ENCODE results near the gene ANKRD34C.

ANKRD34C gene

GRCh38 chr15:79282371-79283251 lies at the start of gene ANKRD34C:
TSS of gene ANKRD34C (plus strand) at chr15:79282722. CDS start at chr15:79293285, 10,563 bp downstream.
- in situ Hi-C loops (cut with MboI; ENCODE audit: low sequenced_read_pairs), result no loop called here

GRCh38 chr15:79233236-79233635 lies 49.3 kb upstream of the ANKRD34C start:
- in situ Hi-C loops (cut with MboI; ENCODE audit: low sequenced_read_pairs), result no loop called here

DNA sequence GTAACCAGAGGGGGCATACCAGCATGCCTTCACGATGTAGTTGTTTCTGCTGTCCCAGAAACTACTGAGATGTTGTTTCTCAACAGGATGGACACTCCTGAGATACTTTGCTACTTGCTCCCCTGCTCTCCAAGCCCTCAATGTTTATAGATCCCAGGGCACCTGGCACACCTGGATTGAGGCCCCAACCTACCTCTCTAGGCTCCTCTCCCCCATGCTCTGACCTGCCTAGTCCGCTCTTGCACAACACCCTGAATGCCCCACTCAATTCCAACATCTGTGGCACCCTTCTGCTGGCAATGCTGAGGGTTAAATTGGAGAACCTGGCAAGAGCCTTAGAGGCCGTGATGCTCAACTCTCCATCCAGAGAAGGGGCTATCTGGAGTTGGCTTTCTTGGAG lies 42.5 kb upstream of the ANKRD34C start:
- in situ Hi-C loops (cut with MboI; ENCODE audit: low sequenced_read_pairs), result no loop called here

- in situ Hi-C loops (cut with MboI; ENCODE audit: low sequenced_read_pairs), result no loop called here
These were observed 38.8 kb upstream of the ANKRD34C start for GRCh38 chr15:79243723-79244122.

- in situ Hi-C loops (cut with MboI; ENCODE audit: low sequenced_read_pairs), result no loop called here
These were observed 37.6 kb upstream of the ANKRD34C start for GRCh38 chr15:79244876-79245275.

DNA sequence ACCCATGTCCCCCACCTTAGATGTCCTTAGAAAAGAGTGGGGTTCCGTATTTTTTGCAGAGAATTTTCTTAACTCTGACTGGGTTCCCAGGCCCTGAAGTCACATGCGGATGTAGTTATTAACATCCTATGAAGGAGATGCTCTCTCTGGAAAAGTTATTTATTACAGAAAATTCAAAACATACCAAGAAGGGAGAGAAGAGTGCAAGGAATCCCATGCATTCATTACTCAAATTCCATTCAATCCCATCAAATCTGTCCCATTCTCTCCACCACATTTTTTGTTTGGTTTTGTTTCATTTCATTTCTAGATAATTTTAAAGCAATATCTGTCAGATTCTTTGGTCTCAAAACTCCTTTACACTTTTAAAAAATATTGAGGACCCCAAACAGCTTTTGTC lies 34.3 kb upstream of the ANKRD34C start:
- in situ Hi-C loops (cut with MboI; ENCODE audit: low sequenced_read_pairs), result no loop called here

DNA sequence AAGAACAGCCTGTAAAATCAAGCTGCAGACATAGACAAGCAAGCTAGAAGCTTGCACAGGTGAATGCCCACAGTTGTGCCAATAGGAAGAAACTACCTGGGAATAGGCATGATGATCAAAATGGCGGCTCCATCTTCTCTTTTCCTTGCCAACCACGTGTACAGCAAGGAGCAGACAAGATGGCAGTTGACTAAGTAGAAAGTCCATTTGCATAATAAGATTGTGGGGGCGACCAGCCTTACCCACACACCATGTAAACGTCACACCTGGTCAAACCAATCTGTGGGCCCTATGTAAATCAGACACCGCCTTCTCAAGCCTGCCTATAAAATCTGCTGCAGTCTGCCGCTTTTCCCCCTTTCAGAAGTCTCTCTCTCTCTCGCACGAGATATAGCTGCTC lies 25.1 kb upstream of the ANKRD34C start:
- in situ Hi-C loops (cut with MboI; ENCODE audit: low sequenced_read_pairs), result no loop called here

GRCh38 chr15:79261836-79262235 lies 20.7 kb upstream of the ANKRD34C start:
- in situ Hi-C loops (cut with MboI; ENCODE audit: low sequenced_read_pairs), result no loop called here

DNA sequence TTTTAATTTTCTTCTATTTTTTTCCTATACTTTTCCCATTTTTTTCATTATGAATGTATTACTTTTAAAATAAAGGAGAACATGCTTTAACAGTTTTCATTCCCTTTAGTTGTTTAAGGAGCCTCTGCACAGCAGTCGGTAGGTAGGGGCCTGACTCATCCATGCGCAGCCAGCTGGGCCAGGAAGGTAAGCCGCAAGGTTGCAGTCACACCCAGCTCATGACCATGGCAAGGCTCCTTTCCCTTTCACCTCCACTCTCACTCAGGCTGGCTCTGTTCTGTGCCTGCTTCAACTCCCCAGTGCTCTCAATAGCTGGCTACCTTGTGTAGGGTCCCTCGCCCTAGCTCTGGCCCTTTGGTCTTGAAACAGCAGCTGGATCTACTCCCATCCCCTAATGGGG lies 17.4 kb upstream of the ANKRD34C start:
- in situ Hi-C loops (cut with MboI; ENCODE audit: low sequenced_read_pairs), result no loop called here

DNA sequence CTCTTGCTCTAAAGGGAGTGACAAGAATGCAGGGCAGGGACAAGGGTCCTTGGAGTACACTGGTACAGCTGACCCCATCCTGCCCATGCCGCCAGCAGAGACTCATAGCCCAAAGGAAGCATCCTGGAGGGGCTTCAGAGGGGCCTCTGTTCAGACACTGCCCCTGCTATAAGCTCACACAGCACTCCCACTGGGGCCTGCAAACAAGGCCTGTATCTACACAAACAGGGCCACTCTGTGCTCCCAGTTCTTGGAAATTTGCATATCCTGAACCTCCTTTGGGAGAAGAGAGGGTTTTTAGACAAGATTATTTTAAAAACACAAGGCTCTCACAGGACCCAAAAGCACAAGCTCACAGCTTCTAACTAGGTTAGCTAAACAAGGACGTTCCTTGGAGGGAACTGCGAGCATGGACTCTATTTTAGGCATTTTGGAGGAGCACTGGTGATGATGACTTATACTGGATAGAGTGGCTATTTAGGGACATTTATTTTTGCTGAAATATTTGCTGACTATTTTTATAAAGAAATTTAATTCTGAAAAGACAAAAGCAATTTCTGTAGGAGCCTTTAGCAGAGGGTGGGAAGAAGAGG lies 16.4 kb upstream of the ANKRD34C start:
- in situ Hi-C loops (cut with MboI; ENCODE audit: low sequenced_read_pairs), result no loop called here

DNA sequence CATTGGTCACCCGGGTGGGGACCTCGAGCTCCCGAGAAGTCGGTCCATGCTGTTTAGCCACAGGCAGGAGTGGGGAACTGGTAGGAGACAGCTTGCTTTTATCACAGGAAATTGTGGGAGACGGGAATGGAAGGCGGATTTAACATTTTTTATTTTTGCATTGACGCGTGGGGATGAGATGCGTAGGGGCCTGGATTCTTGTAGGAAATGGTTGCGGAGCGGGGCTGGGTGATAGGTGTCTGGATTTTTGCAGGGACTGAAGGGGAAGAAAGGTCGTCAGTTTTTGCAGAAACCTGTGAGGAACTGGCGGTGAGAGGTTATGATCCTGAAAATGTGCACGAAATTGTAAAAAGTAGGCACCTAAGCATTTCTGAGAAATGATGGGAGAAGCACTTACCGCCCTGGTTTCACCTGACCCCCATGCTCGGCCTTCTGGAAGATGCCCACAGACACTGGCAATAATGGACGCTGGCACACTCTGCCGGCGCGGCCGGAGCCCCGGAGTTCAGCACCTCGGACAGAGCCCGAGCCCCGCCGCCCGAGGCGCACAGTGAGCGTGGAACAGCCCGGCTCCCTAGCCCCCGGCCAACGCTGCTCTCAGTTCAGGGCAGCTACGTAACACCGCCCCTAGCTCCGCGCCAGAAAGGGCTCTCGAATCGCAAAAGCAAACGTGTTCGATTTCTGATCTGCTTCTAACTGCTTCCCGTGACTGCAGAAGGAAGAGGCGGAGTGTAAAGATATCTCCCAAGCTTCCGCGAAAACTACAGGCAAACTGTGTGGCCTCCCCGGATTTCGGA lies 928 bp downstream of the ANKRD34C start:
- in situ Hi-C loops (cut with MboI; ENCODE audit: low sequenced_read_pairs), result no loop called here

DNA sequence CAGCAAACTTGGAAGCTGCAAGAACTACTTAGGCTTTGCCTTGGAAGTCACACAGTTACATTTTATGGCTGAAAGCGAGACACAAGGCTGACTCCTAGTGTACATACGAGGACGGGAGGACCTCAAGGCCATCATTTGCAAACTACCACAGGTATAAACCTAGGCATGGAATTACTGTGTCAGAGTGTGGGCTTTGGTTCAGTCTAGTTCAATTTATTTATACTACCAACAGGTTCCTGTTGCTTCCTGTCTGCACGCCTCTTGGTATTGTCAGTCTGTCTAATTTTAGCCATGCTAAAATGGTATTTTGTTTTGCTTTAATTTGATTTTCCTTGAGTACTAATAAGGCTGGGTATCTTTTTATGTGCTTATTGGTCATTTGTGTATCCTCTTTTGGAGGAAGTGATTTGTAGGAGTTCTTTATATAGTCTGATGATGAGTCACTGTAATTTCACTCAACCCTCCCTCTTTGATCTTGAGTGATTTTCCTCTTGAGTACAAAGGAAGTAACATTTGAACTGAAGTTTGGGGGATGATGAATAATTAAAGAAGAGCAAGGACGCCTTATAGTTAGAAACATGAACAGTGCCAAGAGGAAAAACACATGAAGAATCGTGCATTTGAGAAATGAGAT lies 8.2 kb downstream of the ANKRD34C start:
- in situ Hi-C loops (cut with MboI; ENCODE audit: low sequenced_read_pairs), result no loop called here

- in situ Hi-C loops (cut with MboI; ENCODE audit: low sequenced_read_pairs), result no loop called here
These were observed 9.5 kb downstream of the ANKRD34C start for GRCh38 chr15:79292011-79292410.

DNA sequence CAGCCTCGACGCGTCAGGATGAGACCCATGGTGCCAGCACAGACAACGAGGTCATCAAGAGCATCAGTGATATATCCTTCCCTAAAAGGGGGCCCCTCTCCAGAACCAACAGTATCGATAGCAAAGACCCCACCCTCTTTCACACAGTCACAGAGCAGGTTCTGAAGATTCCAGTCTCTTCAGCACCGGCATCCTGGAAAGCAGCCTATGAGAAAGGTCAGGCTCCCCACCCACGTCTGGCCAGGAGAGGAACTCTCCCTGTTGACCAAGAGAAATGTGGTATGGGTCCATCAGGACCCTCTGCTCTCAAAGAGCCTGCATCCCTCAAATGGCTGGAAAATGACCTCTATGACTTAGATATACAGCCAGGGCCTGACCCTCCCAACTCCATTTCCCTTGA lies 11.6 kb downstream of the ANKRD34C start:
- in situ Hi-C loops (cut with MboI; ENCODE audit: low sequenced_read_pairs), result no loop called here

DNA sequence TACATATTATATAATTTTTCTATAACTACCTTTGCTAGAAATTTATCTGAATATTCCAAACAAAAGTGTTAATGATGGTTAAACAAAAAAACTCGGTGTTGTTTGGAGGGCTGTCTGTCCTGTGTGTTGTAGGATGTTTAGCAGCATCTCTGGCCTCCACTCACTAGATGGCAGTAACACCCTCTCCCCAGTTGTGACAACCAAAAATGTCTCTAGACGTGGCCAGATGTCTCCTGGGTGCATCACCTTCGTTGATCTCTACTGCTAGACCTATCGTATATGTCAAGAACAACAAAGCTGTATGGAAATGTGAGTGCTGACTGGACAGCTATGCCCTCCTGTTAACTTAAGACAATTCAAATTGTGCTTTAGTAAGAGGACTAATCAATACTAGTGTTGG lies 14.1 kb downstream of the ANKRD34C start:
- in situ Hi-C loops (cut with MboI; ENCODE audit: low sequenced_read_pairs), result no loop called here

DNA sequence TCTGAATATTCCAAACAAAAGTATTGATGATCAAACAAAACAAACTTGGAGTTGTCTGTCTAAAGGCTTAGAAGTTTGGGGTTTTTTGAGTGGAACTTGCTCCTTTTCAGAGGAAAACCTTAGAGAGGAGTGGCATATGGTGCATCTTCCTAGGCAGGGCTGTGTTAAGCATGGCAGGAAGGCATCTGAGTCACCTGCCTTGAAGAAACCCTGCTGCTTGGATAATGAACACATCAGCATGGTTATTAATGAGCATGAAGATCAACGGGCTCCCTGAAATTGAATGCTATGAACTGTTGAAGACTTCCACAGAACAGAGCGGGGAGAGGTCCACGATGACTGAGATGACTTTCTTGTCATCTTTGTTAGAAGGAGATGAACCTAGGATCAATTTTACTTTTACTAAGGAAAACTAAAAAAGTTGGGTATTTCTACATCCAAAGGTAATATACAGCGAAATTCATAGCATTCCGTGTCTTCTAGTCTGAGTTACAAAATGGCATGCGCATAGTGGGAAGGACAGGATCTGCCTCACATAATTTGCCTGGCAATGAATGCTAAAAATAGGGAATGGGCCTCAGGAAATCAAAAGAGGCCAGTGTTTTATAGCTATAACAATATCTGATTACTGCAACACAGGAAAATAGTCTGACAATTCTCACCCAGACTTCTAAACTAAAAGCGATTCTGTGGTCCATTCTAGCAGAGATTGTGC lies 16.8 kb downstream of the ANKRD34C start:
- in situ Hi-C loops (cut with MboI; ENCODE audit: low sequenced_read_pairs), result no loop called here

DNA sequence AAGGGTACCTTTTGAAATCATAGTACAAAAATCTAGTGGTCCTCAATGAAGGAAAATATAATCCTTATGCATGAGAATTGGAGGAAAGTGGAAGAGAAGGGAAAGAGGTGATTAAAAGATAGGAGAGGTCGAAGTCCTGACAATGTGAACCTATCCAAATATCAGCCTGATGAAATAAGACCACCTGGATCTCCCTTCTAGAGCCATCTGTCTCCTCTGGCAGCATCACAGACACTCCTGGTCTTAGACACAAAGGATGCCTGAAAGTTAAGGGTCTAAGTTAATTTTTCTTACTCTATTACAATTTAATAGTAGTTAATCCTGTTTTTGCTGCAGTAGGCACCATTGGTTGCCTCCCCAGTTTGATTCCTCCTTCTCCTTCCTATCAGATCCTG lies 17.3 kb downstream of the ANKRD34C start:
- in situ Hi-C loops (cut with MboI; ENCODE audit: low sequenced_read_pairs), result no loop called here

DNA sequence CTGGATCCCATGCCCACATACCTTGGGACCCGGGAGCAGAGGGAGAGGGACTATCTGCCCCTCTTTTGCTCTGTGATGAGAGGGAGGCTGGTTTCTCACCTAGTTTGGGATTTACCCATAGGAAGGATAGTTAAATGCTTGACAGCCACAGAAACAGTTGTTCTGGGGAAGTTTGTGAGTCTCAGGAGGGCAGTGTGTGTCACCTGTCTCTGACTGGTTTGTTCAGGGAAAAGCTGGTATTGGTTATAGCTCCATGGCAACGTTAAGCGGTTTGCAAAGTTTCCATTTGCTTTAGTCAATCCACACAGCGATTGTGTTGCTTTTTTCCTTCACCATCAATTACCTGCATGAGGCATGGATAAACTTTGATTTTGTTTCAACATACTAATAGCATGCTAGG lies 24.7 kb downstream of the ANKRD34C start:
- in situ Hi-C loops (cut with MboI; ENCODE audit: low sequenced_read_pairs), result no loop called here

- in situ Hi-C loops (cut with MboI; ENCODE audit: low sequenced_read_pairs), result no loop called here
These were observed 26.4 kb downstream of the ANKRD34C start for GRCh38 chr15:79308874-79309273.

- in situ Hi-C loops (cut with MboI; ENCODE audit: low sequenced_read_pairs), result no loop called here
These were observed 28.1 kb downstream of the ANKRD34C start for GRCh38 chr15:79310612-79310984.

All from HL-60/S4 treated with phorbol 12-myristate 13-acetate at 8.2 ng/mL for 4 days and 3 days (cell line).